Islet of Langerhans (tissue), 1 donor: ENCODE data around the gene POLA1.
A peak's percentile ranks its signal among the peaks of the same experiment; 100 is the strongest.

ENCODE experiments used
- FAIRE-seq: peaks from one replicate; lab custom pipeline; 2011; peaks lifted over from hg19 to GRCh38; lab: Jason Lieb, UNC

POLA1 gene

GRCh38 chrX:24982306-24982965 is 288.7 kb downstream of the POLA1 start:
- FAIRE-seq: no peak

- no peak for FAIRE-seq
Observed at GRCh38 chrX:24983931-24984330, 290.2 kb downstream of the POLA1 start.

- no peak for FAIRE-seq
Observed at GRCh38 chrX:24985120-24985519, 291.4 kb downstream of the POLA1 start.

- FAIRE-seq: no peak
Observed at GRCh38 chrX:24987731-24988130, 294.0 kb downstream of the POLA1 start.

GRCh38 chrX:24988314-24988713 is 294.6 kb downstream of the POLA1 start:
- FAIRE-seq: no peak

- no peak for FAIRE-seq
Observed at GRCh38 chrX:24990535-24990934, 296.8 kb downstream of the POLA1 start.

GRCh38 chrX:24993879-24994278 is 300.2 kb downstream of the POLA1 start:
- no peak for FAIRE-seq

GRCh38 chrX:24996096-24996709 is 302.5 kb downstream of the POLA1 start:
- no peak for FAIRE-seq

- no peak for FAIRE-seq
Observed at GRCh38 chrX:24999511-24999910, 305.8 kb downstream of the POLA1 start.

- no peak for FAIRE-seq
Observed at GRCh38 chrX:25001808-25002660, 308.3 kb downstream of the POLA1 start.

GRCh38 chrX:25002661-25003020 is 308.9 kb downstream of the POLA1 start:
- no peak for FAIRE-seq

- FAIRE-seq: no peak
Observed at GRCh38 chrX:25003066-25003849, 309.5 kb downstream of the POLA1 start.

GRCh38 chrX:25004040-25004439 is 310.3 kb downstream of the POLA1 start:
- FAIRE-seq: no peak

GRCh38 chrX:25004485-25005032 is 310.8 kb downstream of the POLA1 start:
- FAIRE-seq: no peak

- no peak for FAIRE-seq
Observed at GRCh38 chrX:25005034-25005381, 311.3 kb downstream of the POLA1 start.

GRCh38 chrX:25005382-25006185 is 311.9 kb downstream of the POLA1 start:
- no peak for FAIRE-seq

- no peak for FAIRE-seq
Observed at GRCh38 chrX:25006586-25007058, 312.9 kb downstream of the POLA1 start.

GRCh38 chrX:25007059-25008053 is 313.6 kb downstream of the POLA1 start:
- FAIRE-seq: no peak

GRCh38 chrX:25009407-25009806 is 315.7 kb downstream of the POLA1 start:
- peak; percentile 78 for FAIRE-seq
